ENCODE measurements around the gene PTCD3. TPM values are rescaled to one million over a fixed set of nuclear protein-coding genes. Genes with fewer than 3 reads are reported as not detected.

The PTCD3 gene
- polyA plus RNA-seq, 1 of the 3 experiments (the other 2 are of a cell fraction), result 44.5 TPM

DNA sequence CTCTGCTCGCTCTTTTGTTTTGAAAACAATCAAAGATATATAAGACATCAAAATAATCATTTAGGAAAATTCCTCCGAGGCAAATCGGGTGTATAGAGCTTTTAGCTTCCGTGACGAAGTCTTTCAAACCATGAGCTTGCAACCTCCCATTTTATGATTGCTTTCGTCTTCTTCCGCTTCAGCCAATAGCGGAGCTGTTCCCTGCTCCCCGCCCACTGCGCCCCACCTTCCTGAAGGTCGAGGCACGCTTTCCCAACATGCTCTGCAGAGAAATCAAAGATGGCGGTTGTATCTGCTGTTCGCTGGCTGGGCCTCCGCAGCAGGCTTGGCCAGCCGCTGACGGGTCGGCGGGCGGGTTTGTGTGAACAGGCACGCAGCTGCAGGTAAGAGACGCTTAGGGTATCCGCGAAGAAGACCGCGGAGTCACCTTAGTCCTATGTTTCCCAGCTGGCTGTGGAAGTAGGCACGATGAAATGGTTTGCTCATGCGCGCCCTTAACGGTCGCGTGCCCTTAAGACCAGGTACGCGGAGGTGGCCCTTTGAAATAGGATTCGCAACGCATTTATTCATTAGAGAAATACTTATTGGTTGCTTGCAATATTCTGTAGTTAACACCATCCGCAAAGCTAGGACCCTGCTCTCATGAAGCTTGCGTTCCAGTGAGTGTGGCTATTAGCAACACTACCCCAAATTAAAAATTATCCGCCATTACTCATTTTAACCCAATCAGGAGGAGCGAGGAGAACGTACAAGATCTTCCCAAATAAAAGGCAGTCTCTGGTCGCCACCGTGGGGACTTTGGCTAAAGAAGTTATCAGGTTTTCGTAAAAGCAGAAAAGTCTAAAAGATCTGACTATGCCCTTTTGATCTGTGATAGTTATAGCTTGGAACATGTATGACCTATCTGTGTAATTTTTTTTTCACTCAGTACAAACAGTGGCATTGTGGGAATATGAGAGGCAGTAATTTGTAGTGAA, at the start of gene PTCD3 (continued):
- TF ChIP-seq, protein P1, sequence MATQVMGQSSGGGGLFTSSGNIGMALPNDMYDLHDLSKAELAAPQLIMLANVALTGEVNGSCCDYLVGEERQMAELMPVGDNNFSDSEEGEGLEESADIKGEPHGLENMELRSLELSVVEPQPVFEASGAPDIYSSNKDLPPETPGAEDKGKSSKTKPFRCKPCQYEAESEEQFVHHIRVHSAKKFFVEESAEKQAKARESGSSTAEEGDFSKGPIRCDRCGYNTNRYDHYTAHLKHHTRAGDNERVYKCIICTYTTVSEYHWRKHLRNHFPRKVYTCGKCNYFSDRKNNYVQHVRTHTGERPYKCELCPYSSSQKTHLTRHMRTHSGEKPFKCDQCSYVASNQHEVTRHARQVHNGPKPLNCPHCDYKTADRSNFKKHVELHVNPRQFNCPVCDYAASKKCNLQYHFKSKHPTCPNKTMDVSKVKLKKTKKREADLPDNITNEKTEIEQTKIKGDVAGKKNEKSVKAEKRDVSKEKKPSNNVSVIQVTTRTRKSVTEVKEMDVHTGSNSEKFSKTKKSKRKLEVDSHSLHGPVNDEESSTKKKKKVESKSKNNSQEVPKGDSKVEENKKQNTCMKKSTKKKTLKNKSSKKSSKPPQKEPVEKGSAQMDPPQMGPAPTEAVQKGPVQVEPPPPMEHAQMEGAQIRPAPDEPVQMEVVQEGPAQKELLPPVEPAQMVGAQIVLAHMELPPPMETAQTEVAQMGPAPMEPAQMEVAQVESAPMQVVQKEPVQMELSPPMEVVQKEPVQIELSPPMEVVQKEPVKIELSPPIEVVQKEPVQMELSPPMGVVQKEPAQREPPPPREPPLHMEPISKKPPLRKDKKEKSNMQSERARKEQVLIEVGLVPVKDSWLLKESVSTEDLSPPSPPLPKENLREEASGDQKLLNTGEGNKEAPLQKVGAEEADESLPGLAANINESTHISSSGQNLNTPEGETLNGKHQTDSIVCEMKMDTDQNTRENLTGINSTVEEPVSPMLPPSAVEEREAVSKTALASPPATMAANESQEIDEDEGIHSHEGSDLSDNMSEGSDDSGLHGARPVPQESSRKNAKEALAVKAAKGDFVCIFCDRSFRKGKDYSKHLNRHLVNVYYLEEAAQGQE (IDR thresholded peaks at IDR 0.05; ENCODE audit: low read depth, low read length), result peak; percentile 71; the same call in 1 of the 2 replicates
- TF ChIP-seq, protein P2, sequence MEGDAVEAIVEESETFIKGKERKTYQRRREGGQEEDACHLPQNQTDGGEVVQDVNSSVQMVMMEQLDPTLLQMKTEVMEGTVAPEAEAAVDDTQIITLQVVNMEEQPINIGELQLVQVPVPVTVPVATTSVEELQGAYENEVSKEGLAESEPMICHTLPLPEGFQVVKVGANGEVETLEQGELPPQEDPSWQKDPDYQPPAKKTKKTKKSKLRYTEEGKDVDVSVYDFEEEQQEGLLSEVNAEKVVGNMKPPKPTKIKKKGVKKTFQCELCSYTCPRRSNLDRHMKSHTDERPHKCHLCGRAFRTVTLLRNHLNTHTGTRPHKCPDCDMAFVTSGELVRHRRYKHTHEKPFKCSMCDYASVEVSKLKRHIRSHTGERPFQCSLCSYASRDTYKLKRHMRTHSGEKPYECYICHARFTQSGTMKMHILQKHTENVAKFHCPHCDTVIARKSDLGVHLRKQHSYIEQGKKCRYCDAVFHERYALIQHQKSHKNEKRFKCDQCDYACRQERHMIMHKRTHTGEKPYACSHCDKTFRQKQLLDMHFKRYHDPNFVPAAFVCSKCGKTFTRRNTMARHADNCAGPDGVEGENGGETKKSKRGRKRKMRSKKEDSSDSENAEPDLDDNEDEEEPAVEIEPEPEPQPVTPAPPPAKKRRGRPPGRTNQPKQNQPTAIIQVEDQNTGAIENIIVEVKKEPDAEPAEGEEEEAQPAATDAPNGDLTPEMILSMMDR (IDR thresholded peaks at IDR 0.05), result no peak
- TF ChIP-seq RXRA (IDR thresholded peaks at IDR 0.05; ENCODE audit: borderline replicate concordance, low read depth), result no peak
- TF ChIP-seq, protein P3, sequence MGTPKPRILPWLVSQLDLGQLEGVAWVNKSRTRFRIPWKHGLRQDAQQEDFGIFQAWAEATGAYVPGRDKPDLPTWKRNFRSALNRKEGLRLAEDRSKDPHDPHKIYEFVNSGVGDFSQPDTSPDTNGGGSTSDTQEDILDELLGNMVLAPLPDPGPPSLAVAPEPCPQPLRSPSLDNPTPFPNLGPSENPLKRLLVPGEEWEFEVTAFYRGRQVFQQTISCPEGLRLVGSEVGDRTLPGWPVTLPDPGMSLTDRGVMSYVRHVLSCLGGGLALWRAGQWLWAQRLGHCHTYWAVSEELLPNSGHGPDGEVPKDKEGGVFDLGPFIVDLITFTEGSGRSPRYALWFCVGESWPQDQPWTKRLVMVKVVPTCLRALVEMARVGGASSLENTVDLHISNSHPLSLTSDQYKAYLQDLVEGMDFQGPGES (IDR thresholded peaks at IDR 0.05; ENCODE audit: low read depth, low read length), result 0 out of 2 replicates have a peak, but pooled peaks have one; percentile 19
- TF ChIP-seq TAF1 (IDR thresholded peaks at IDR 0.05; ENCODE audit: borderline replicate concordance, low read depth, low read length), result peak; percentile 99
- no peak for TF ChIP-seq RCOR1 (IDR thresholded peaks at IDR 0.05; ENCODE audit: low read length)

DNA sequence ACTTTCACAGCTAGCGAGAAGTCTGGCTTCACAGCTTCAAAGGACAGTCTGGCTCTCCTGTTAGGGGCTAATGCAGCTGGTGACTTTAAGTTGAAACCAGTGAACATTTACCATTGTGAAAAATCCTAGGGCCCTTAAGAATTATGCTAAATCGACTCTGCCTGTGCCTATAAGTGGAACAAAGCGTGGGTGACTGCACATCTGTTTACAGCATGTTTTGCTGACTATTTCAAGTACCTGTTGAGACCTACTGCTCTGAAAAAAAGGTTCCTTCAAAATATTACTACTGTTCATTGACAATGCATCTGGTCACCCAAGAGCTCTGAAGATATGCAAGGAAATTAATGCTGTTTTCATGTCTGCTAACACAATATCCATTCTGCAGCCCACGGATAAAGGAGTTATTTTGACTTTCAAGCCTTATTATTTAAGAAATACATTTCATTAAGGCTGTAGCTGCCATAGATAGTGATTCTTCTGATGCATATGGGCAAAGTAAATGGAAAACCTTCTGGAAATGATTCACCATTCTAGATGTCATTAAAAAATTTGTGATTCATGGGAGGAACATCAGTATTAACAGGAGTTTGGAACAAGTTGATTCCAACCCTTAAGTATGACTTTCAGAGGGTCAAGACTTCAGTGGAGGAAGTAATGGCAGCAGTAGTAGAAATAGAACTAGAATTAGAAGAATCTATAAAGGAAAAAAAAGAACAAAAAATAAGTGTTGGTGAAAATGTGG, 49.3 kb upstream of the PTCD3 start:
- POLR2A ChIA-PET, result no interaction called here
- Histone ChIP-seq H3K36me3 (replicated peaks in 1 of 2; ENCODE audit: control insufficient read depth in 1 of 2, insufficient read depth in 2 of 2, low read length in 1 of 2) (peaks cover 38 to 66% of the 10 kb centered on the region in 2 experiments), H4K20me1 (ENCODE audit: insufficient read depth) (no peaks in the 10 kb centered on the region), H3K4me3 (ENCODE audit: low read depth in 2 of 2, low read length in 1 of 2) (no peak overlapping the region), H3K4me2 (no peak overlapping the region), H3K9ac (no peak overlapping the region), H2AFZ (ENCODE audit: low read depth) (no peak overlapping the region), H3K79me2 (ENCODE audit: insufficient read depth) (no peaks in the 10 kb centered on the region; the same call in 1 of the 2 replicates), H3K9me2 (no peaks in the 10 kb centered on the region), H3K4me1 (ENCODE audit: control insufficient read depth in 1 of 2, insufficient read depth in 2 of 2, low read depth in 1 of 2, low read length in 1 of 2) (no peaks in the 10 kb centered on the region), H3K27ac (ENCODE audit: low read depth in 2 of 2, low read length in 1 of 2) (0 out of 4 replicates have a peak overlapping the region, but pooled peaks of 1 of the 2 experiments have one; percentile 1), H3K27me3 (ENCODE audit: insufficient read depth) (no peaks in the 10 kb centered on the region), H3F3A (replicated peaks; ENCODE audit: insufficient read depth) (peaks cover 11% of the 10 kb centered on the region), H3K9me3 (no peaks in the 10 kb centered on the region)
- 85% methylated on average over 4 of the region's 4 CpGs for WGBS (ENCODE audit: low lambda C conversion rate)
- CTCF ChIA-PET, result interaction anchor here (1.4 kb wide), 2 partner anchors 22 to 229 kb away, joined by 4 to 8 read pairs; no protein-coding TSS in a partner anchor
- DNase-seq, result no peak
- TF ChIP-seq, protein P4, sequence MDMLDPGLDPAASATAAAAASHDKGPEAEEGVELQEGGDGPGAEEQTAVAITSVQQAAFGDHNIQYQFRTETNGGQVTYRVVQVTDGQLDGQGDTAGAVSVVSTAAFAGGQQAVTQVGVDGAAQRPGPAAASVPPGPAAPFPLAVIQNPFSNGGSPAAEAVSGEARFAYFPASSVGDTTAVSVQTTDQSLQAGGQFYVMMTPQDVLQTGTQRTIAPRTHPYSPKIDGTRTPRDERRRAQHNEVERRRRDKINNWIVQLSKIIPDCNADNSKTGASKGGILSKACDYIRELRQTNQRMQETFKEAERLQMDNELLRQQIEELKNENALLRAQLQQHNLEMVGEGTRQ (IDR thresholded peaks at IDR 0.05; ENCODE audit: borderline replicate concordance, low read depth, low read length), result no peak
- TF ChIP-seq, protein P5, sequence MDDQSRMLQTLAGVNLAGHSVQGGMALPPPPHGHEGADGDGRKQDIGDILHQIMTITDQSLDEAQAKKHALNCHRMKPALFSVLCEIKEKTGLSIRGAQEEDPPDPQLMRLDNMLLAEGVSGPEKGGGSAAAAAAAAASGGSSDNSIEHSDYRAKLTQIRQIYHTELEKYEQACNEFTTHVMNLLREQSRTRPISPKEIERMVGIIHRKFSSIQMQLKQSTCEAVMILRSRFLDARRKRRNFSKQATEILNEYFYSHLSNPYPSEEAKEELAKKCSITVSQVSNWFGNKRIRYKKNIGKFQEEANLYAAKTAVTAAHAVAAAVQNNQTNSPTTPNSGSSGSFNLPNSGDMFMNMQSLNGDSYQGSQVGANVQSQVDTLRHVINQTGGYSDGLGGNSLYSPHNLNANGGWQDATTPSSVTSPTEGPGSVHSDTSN (IDR thresholded peaks at IDR 0.05), result peak; percentile 56
- no peak for TF ChIP-seq RAD21 (IDR thresholded peaks at IDR 0.05; ENCODE audit: low read length)
- no peak for TF ChIP-seq MXI1 (IDR thresholded peaks at IDR 0.05; ENCODE audit: low read depth, low read length)
- TF ChIP-seq TCF12 (IDR thresholded peaks at IDR 0.05), result peak; percentile 46; the same call in 1 of the 2 replicates
- peak; percentile 53; the same call in 1 of the 2 replicates for TF ChIP-seq FOSL2 (IDR thresholded peaks at IDR 0.05; ENCODE audit: borderline replicate concordance, low read depth)
- TF ChIP-seq EP300 (IDR thresholded peaks at IDR 0.05; ENCODE audit: borderline replicate concordance in 1 of 2, low read depth in 1 of 2, low read length in 1 of 2), result peak in 1 of 2 experiments; percentile 7; a peak in 1 of 4 replicates
